ENCODE results near the gene ARHGEF39. TPM values are rescaled to one million over a fixed set of nuclear protein-coding genes. Genes with fewer than 3 reads are reported as not detected.

ARHGEF39 gene
- polyA plus RNA-seq, 2 of the 4 experiments (the other 2 are of a cell fraction), result 17.6 to 19.5 TPM

DNA sequence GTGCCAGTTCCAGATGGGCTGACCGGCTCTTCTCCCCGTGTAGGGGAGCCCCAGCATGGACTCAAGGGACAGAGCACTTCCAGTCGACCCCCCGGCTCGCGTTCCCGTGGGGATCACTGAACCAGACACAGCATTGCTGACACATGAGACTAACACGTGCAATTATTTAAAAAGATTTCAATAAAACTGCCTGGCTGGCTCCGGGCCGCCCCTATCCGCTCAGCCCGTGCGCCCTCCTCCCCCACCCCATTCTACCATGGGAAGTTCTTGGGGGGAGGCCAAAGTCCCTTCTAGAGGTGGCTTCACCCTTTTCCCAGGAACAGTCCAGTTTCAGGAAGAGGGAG is 55.2 kb downstream of the ARHGEF39 start:
- FAIRE-seq (no peak), DNase-seq (ENCODE audit: low read depth in 1 of 2, low spot score in 1 of 2) (no peak), ATAC-seq (no peak)
- H3K4me2 ChIP-seq, result no peak overlapping the region
- no peak overlapping the region for H3K27ac ChIP-seq
- ChIA-PET CTCF (interaction anchor here (1.2 to 4.2 kb wide), 5 partner anchors 10 to 92 kb away, joined by 3 to 22 read pairs (median 7); partner anchors contain the start of genes CCDC107 and RMRP), POLR2A (no interaction called here)
- WGBS (ENCODE audit: missing lambda C conversion rate), result 87% methylated on average over 13 of the region's 13 CpGs
- no peak overlapping the region for H3K4me3 ChIP-seq
- peaks cover 11% of the 10 kb centered on the region for H3K4me1 ChIP-seq
- TF ChIP-seq HEYL (CRISPR knock-in tag; IDR thresholded peaks at IDR 0.05) (no peak), CEBPB (IDR thresholded peaks at IDR 0.05) (no peak), CBX8 (IDR thresholded peaks at IDR 0.05) (no peak), EHF (CRISPR knock-in tag; IDR thresholded peaks at IDR 0.05) (no peak), GATA3 (IDR thresholded peaks at IDR 0.05; ENCODE audit: borderline replicate concordance) (no peak), SMC3 (IDR thresholded peaks at IDR 0.05) (no peak), RCOR1 (IDR thresholded peaks at IDR 0.05; ENCODE audit: low read depth, low read length) (no peak), TFCP2L1 (CRISPR knock-in tag; IDR thresholded peaks at IDR 0.05) (no peak), TP53 (CRISPR knock-in tag; IDR thresholded peaks at IDR 0.05) (no peak)
- TF ChIP-seq, protein P1, sequence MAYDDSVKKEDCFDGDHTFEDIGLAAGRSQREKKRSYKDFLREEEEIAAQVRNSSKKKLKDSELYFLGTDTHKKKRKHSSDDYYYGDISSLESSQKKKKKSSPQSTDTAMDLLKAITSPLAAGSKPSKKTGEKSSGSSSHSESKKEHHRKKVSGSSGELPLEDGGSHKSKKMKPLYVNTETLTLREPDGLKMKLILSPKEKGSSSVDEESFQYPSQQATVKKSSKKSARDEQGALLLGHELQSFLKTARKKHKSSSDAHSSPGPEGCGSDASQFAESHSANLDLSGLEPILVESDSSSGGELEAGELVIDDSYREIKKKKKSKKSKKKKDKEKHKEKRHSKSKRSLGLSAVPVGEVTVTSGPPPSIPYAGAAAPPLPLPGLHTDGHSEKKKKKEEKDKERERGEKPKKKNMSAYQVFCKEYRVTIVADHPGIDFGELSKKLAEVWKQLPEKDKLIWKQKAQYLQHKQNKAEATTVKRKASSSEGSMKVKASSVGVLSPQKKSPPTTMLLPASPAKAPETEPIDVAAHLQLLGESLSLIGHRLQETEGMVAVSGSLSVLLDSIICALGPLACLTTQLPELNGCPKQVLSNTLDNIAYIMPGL (CRISPR knock-in tag; IDR thresholded peaks at IDR 0.05; ENCODE audit: borderline replicate concordance), result no peak
- TF ChIP-seq, protein P2, sequence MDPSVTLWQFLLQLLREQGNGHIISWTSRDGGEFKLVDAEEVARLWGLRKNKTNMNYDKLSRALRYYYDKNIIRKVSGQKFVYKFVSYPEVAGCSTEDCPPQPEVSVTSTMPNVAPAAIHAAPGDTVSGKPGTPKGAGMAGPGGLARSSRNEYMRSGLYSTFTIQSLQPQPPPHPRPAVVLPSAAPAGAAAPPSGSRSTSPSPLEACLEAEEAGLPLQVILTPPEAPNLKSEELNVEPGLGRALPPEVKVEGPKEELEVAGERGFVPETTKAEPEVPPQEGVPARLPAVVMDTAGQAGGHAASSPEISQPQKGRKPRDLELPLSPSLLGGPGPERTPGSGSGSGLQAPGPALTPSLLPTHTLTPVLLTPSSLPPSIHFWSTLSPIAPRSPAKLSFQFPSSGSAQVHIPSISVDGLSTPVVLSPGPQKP (IDR thresholded peaks at IDR 0.05; ENCODE audit: low read depth, low read length), result no peak
- H3K9me3 ChIP-seq, result no peaks in the 10 kb centered on the region

Small RNA genes lying within 50 kb of the gene (small RNA-seq; reads per million reads assigned to genes)
- 0 reads per million in 6 experiments for gene RMRP
- gene RN7SL22P, result 0 reads per million in 6 experiments

Other genes starting within 250 kb of the ARHGEF39 start
- 15.9 and 16.8 TPM in 2 replicates for gene RUSC2, start 175.1 kb downstream of the ARHGEF39 start, polyA plus RNA-seq (2011; rRNA removed)
- 21.0 to 21.6 TPM (median 21.2 TPM) in 3 replicates for gene RUSC2, start 175.1 kb downstream of the ARHGEF39 start, polyA plus RNA-seq (2017; fragmentation: RNase III; extraction: RNeasy Plus Mini Kit Qiagen cat#74134 plus additional on column Dnase treatment)
- 16.5 and 17.4 TPM in 2 replicates for gene TESK1, start 59.9 kb downstream of the ARHGEF39 start, polyA plus RNA-seq (2011; rRNA removed)
- 29.9 to 33.0 TPM (median 30.6 TPM) in 3 replicates for gene TESK1, start 59.9 kb downstream of the ARHGEF39 start, polyA plus RNA-seq (2017; fragmentation: RNase III; extraction: RNeasy Plus Mini Kit Qiagen cat#74134 plus additional on column Dnase treatment)
- 0.87 and 1.2 TPM in 2 replicates for gene CD72, start 46.8 kb downstream of the ARHGEF39 start, polyA plus RNA-seq (2011; rRNA removed)
- 0.10 to 0.55 TPM (median 0.44 TPM) in 3 replicates for gene CD72, start 46.8 kb downstream of the ARHGEF39 start, polyA plus RNA-seq (2017; fragmentation: RNase III; extraction: RNeasy Plus Mini Kit Qiagen cat#74134 plus additional on column Dnase treatment)
- gene SIT1, start 14.3 kb downstream of the ARHGEF39 start, polyA plus RNA-seq (2011; rRNA removed), result not detected in 2 replicates
- gene SIT1, start 14.3 kb downstream of the ARHGEF39 start, polyA plus RNA-seq (2017; fragmentation: RNase III; extraction: RNeasy Plus Mini Kit Qiagen cat#74134 plus additional on column Dnase treatment), result not detected in 3 replicates
- gene RMRP, start 7.2 kb downstream of the ARHGEF39 start, polyA plus RNA-seq (2011; rRNA removed), result 80.2 and 257 TPM in 2 replicates
- 14.7 TPM in 1 of 3 replicates, not detected in the others for gene RMRP, start 7.2 kb downstream of the ARHGEF39 start, polyA plus RNA-seq (2017; fragmentation: RNase III; extraction: RNeasy Plus Mini Kit Qiagen cat#74134 plus additional on column Dnase treatment)
- gene CCDC107, start 6.9 kb downstream of the ARHGEF39 start, polyA plus RNA-seq (2011; rRNA removed), result 11.0 and 13.3 TPM in 2 replicates
- 20.4 to 21.9 TPM (median 20.7 TPM) in 3 replicates for gene CCDC107, start 6.9 kb downstream of the ARHGEF39 start, polyA plus RNA-seq (2017; fragmentation: RNase III; extraction: RNeasy Plus Mini Kit Qiagen cat#74134 plus additional on column Dnase treatment)
- 16.3 and 32.9 TPM in 2 replicates for gene CA9, start 8.7 kb upstream of the ARHGEF39 start, polyA plus RNA-seq (2011; rRNA removed)
- gene CA9, start 8.7 kb upstream of the ARHGEF39 start, polyA plus RNA-seq (2017; fragmentation: RNase III; extraction: RNeasy Plus Mini Kit Qiagen cat#74134 plus additional on column Dnase treatment), result 2.5 to 5.6 TPM (median 4.5 TPM) in 3 replicates
- 154 and 281 TPM in 2 replicates for gene TPM2, start 24.7 kb upstream of the ARHGEF39 start, polyA plus RNA-seq (2011; rRNA removed)
- 956 to 1,105 TPM (median 1,022 TPM) in 3 replicates for gene TPM2, start 24.7 kb upstream of the ARHGEF39 start, polyA plus RNA-seq (2017; fragmentation: RNase III; extraction: RNeasy Plus Mini Kit Qiagen cat#74134 plus additional on column Dnase treatment)
- 65.5 and 72.1 TPM in 2 replicates for gene TLN1, start 67.0 kb upstream of the ARHGEF39 start, polyA plus RNA-seq (2011; rRNA removed)
- gene TLN1, start 67.0 kb upstream of the ARHGEF39 start, polyA plus RNA-seq (2017; fragmentation: RNase III; extraction: RNeasy Plus Mini Kit Qiagen cat#74134 plus additional on column Dnase treatment), result 108 to 119 TPM (median 117 TPM) in 3 replicates
- gene CREB3, start 67.5 kb upstream of the ARHGEF39 start, polyA plus RNA-seq (2011; rRNA removed), result 33.3 and 36.0 TPM in 2 replicates
- 51.3 to 54.0 TPM (median 51.7 TPM) in 3 replicates for gene CREB3, start 67.5 kb upstream of the ARHGEF39 start, polyA plus RNA-seq (2017; fragmentation: RNase III; extraction: RNeasy Plus Mini Kit Qiagen cat#74134 plus additional on column Dnase treatment)
- gene GBA2, start 84.0 kb upstream of the ARHGEF39 start, polyA plus RNA-seq (2011; rRNA removed), result 40.0 and 47.4 TPM in 2 replicates
- 34.8 to 39.5 TPM (median 38.9 TPM) in 3 replicates for gene GBA2, start 84.0 kb upstream of the ARHGEF39 start, polyA plus RNA-seq (2017; fragmentation: RNase III; extraction: RNeasy Plus Mini Kit Qiagen cat#74134 plus additional on column Dnase treatment)
- gene RGP1, start 84.1 kb upstream of the ARHGEF39 start, polyA plus RNA-seq (2011; rRNA removed), result 16.6 and 20.2 TPM in 2 replicates
- gene RGP1, start 84.1 kb upstream of the ARHGEF39 start, polyA plus RNA-seq (2017; fragmentation: RNase III; extraction: RNeasy Plus Mini Kit Qiagen cat#74134 plus additional on column Dnase treatment), result 15.0 to 16.1 TPM (median 15.3 TPM) in 3 replicates
- 0.24 TPM in 1 of 2 replicates, not detected in the other for gene MSMP, start 89.1 kb upstream of the ARHGEF39 start, polyA plus RNA-seq (2011; rRNA removed)
- not detected in 3 replicates for gene MSMP, start 89.1 kb upstream of the ARHGEF39 start, polyA plus RNA-seq (2017; fragmentation: RNase III; extraction: RNeasy Plus Mini Kit Qiagen cat#74134 plus additional on column Dnase treatment)
- gene NPR2, start 126.4 kb upstream of the ARHGEF39 start, polyA plus RNA-seq (2011; rRNA removed), result 18.8 and 22.8 TPM in 2 replicates
- gene NPR2, start 126.4 kb upstream of the ARHGEF39 start, polyA plus RNA-seq (2017; fragmentation: RNase III; extraction: RNeasy Plus Mini Kit Qiagen cat#74134 plus additional on column Dnase treatment), result 7.8 to 8.2 TPM (median 7.8 TPM) in 3 replicates
- gene SPAG8, start 147.1 kb upstream of the ARHGEF39 start, polyA plus RNA-seq (2011; rRNA removed), result 0.17 and 0.31 TPM in 2 replicates
- 0.45 to 0.71 TPM (median 0.54 TPM) in 3 replicates for gene SPAG8, start 147.1 kb upstream of the ARHGEF39 start, polyA plus RNA-seq (2017; fragmentation: RNase III; extraction: RNeasy Plus Mini Kit Qiagen cat#74134 plus additional on column Dnase treatment)
- gene HINT2, start 149.8 kb upstream of the ARHGEF39 start, polyA plus RNA-seq (2011; rRNA removed), result 46.9 and 47.3 TPM in 2 replicates
- 59.0 to 69.2 TPM (median 68.5 TPM) in 3 replicates for gene HINT2, start 149.8 kb upstream of the ARHGEF39 start, polyA plus RNA-seq (2017; fragmentation: RNase III; extraction: RNeasy Plus Mini Kit Qiagen cat#74134 plus additional on column Dnase treatment)
- gene FAM221B, start 163.5 kb upstream of the ARHGEF39 start, polyA plus RNA-seq (2011; rRNA removed), result not detected in 2 replicates
- gene FAM221B, start 163.5 kb upstream of the ARHGEF39 start, polyA plus RNA-seq (2017; fragmentation: RNase III; extraction: RNeasy Plus Mini Kit Qiagen cat#74134 plus additional on column Dnase treatment), result not detected in 3 replicates
- 1.8 and 2.0 TPM in 2 replicates for gene TMEM8B, start 164.0 kb upstream of the ARHGEF39 start, polyA plus RNA-seq (2011; rRNA removed)
- 1.7 to 2.4 TPM (median 2.2 TPM) in 3 replicates for gene TMEM8B, start 164.0 kb upstream of the ARHGEF39 start, polyA plus RNA-seq (2017; fragmentation: RNase III; extraction: RNeasy Plus Mini Kit Qiagen cat#74134 plus additional on column Dnase treatment)
- not detected in 2 replicates for gene OR13J1, start 205.2 kb upstream of the ARHGEF39 start, polyA plus RNA-seq (2011; rRNA removed)
- gene OR13J1, start 205.2 kb upstream of the ARHGEF39 start, polyA plus RNA-seq (2017; fragmentation: RNase III; extraction: RNeasy Plus Mini Kit Qiagen cat#74134 plus additional on column Dnase treatment), result not detected in 3 replicates
- 0.21 TPM in 1 of 2 replicates, not detected in the other for gene HRCT1, start 241.0 kb upstream of the ARHGEF39 start, polyA plus RNA-seq (2011; rRNA removed)
- gene HRCT1, start 241.0 kb upstream of the ARHGEF39 start, polyA plus RNA-seq (2017; fragmentation: RNase III; extraction: RNeasy Plus Mini Kit Qiagen cat#74134 plus additional on column Dnase treatment), result 0.22 to 0.41 TPM in 2 of 3 replicates, not detected in the other
- 0.05 TPM in 1 of 2 replicates, not detected in the other for gene SPAAR, start 244.3 kb upstream of the ARHGEF39 start, polyA plus RNA-seq (2011; rRNA removed)
- not detected in 3 replicates for gene SPAAR, start 244.3 kb upstream of the ARHGEF39 start, polyA plus RNA-seq (2017; fragmentation: RNase III; extraction: RNeasy Plus Mini Kit Qiagen cat#74134 plus additional on column Dnase treatment)

All from A549 (cell line).